Effector memory CD4-positive, alpha-beta T cell (primary cell): ENCODE measurements around the gene LRRC14B.
"Not testable (repeated sequence)": the region's sequence is repeated elsewhere in the genome, so short reads cannot be mapped to it uniquely, and the experiment has no call there.

Experiments
- DNase-seq, 3 donors: peaks; one replicate each; pipeline ENCODE4 v3.0.0-alpha.2; 2020
- H3K27ac ChIP-seq: 2 replicates; pipeline ENCODE4 v1.7.0; 2013; ENCODE audit warnings: mild to moderate bottlenecking, low read length, moderate library complexity; ENCODE audit not compliant: insufficient read depth, poor library complexity, severe bottlenecking
- H3K27me3 ChIP-seq: replicated peaks from 2 replicates; pipeline ENCODE4 v1.7.0; 2013; ENCODE audit warnings: mild to moderate bottlenecking, low read length; ENCODE audit not compliant: insufficient read depth, control insufficient read depth, poor library complexity, severe bottlenecking
- H3K36me3 ChIP-seq: 2 replicates; pipeline ENCODE4 v1.7.0; 2013; ENCODE audit warnings: mild to moderate bottlenecking, low read length, moderate library complexity; ENCODE audit not compliant: control insufficient read depth, insufficient read depth
- H3K4me1 ChIP-seq: 2 replicates; pipeline ENCODE4 v1.7.0; 2013; ENCODE audit warnings: low read length, mild to moderate bottlenecking; ENCODE audit not compliant: control insufficient read depth, insufficient read depth, poor library complexity, severe bottlenecking
- H3K4me3 ChIP-seq: 2 replicates; pipeline ENCODE4 v1.7.0; 2013; ENCODE audit warnings: low read length, low read depth, mild to moderate bottlenecking; ENCODE audit not compliant: insufficient read depth, poor library complexity, severe bottlenecking
- H3K9me3 ChIP-seq: 2 replicates; pipeline ENCODE4 v1.7.0; 2013; ENCODE audit warnings: mild to moderate bottlenecking, low read length, moderate library complexity; ENCODE audit not compliant: control insufficient read depth

Gene LRRC14B

GRCh38 chr5:159448-160172 lies 31.7 kb upstream of the LRRC14B start:
- DNase-seq: no peak
- Histone ChIP-seq H3K9me3 (no peaks in the 10 kb centered on the region), H3K4me1 (no peaks in the 10 kb centered on the region), H3K36me3 (no peaks in the 10 kb centered on the region), H3K27ac (no peak overlapping the region), H3K27me3 (no peaks in the 10 kb centered on the region), H3K4me3 (no peak overlapping the region)

- Histone ChIP-seq H3K27ac (no peak overlapping the region), H3K9me3 (no peaks in the 10 kb centered on the region), H3K36me3 (no peaks in the 10 kb centered on the region), H3K4me1 (no peaks in the 10 kb centered on the region), H3K27me3 (no peaks in the 10 kb centered on the region), H3K4me3 (no peak overlapping the region)
- DNase-seq: no peak
These were observed 31.2 kb upstream of the LRRC14B start for GRCh38 chr5:160173-160510.

- no peak for DNase-seq
These were observed 30.1 kb upstream of the LRRC14B start for GRCh38 chr5:160921-161802.

GRCh38 chr5:161803-162110 lies 29.5 kb upstream of the LRRC14B start:
- Histone ChIP-seq H3K9me3 (no peaks in the 10 kb centered on the region), H3K36me3 (no peaks in the 10 kb centered on the region), H3K27me3 (no peaks in the 10 kb centered on the region), H3K27ac (no peak overlapping the region), H3K4me3 (no peak overlapping the region), H3K4me1 (no peaks in the 10 kb centered on the region)
- DNase-seq: no peak

More at GRCh38 chr5:160921-161802, 30.1 kb upstream of the LRRC14B start:
- no peak overlapping the region for H3K4me3 ChIP-seq
- H3K9me3 ChIP-seq: no peaks in the 10 kb centered on the region
- no peaks in the 10 kb centered on the region for H3K36me3 ChIP-seq
- H3K27me3 ChIP-seq: no peaks in the 10 kb centered on the region
- no peak overlapping the region for H3K27ac ChIP-seq
- H3K4me1 ChIP-seq: no peaks in the 10 kb centered on the region

- no peaks in the 10 kb centered on the region for H3K9me3 ChIP-seq
- no peak overlapping the region for H3K27ac ChIP-seq
- DNase-seq: no peak
- no peaks in the 10 kb centered on the region for H3K4me1 ChIP-seq
- no peaks in the 10 kb centered on the region for H3K36me3 ChIP-seq
- H3K4me3 ChIP-seq: no peak overlapping the region
- H3K27me3 ChIP-seq: no peaks in the 10 kb centered on the region
These were observed 29.1 kb upstream of the LRRC14B start for GRCh38 chr5:162190-162564.

- Histone ChIP-seq H3K4me1 (no peaks in the 10 kb centered on the region), H3K4me3 (no peak overlapping the region), H3K27ac (no peak overlapping the region), H3K36me3 (no peaks in the 10 kb centered on the region), H3K27me3 (no peaks in the 10 kb centered on the region), H3K9me3 (no peaks in the 10 kb centered on the region)
- no peak for DNase-seq
These were observed 28.5 kb upstream of the LRRC14B start for GRCh38 chr5:162565-163337.

GRCh38 chr5:163338-163620 lies 28.0 kb upstream of the LRRC14B start:
- Histone ChIP-seq H3K4me3 (no peak overlapping the region), H3K27me3 (no peaks in the 10 kb centered on the region)
- no peak for DNase-seq

GRCh38 chr5:163841-164240 lies 27.5 kb upstream of the LRRC14B start:
- H3K36me3 ChIP-seq: no peaks in the 10 kb centered on the region
- no peaks in the 10 kb centered on the region for H3K27me3 ChIP-seq
- no peaks in the 10 kb centered on the region for H3K4me1 ChIP-seq
- DNase-seq: no peak
- H3K4me3 ChIP-seq: no peak overlapping the region
- no peak overlapping the region for H3K27ac ChIP-seq
- H3K9me3 ChIP-seq: no peaks in the 10 kb centered on the region

More at GRCh38 chr5:163338-163620, 28.0 kb upstream of the LRRC14B start:
- Histone ChIP-seq H3K36me3 (no peaks in the 10 kb centered on the region), H3K4me1 (no peaks in the 10 kb centered on the region), H3K27ac (no peak overlapping the region), H3K9me3 (no peaks in the 10 kb centered on the region)

- Histone ChIP-seq H3K27me3 (no peaks in the 10 kb centered on the region), H3K4me1 (no peaks in the 10 kb centered on the region), H3K36me3 (no peaks in the 10 kb centered on the region), H3K4me3 (no peak overlapping the region), H3K27ac (no peak overlapping the region), H3K9me3 (no peaks in the 10 kb centered on the region)
- DNase-seq: no peak
These were observed 27.1 kb upstream of the LRRC14B start for GRCh38 chr5:164244-164643.

- not testable (repeated sequence) for H3K27ac ChIP-seq, H3K9me3 ChIP-seq, DNase-seq, H3K4me3 ChIP-seq, H3K4me1 ChIP-seq, H3K36me3 ChIP-seq, H3K27me3 ChIP-seq
These were observed 26.5 kb upstream of the LRRC14B start for GRCh38 chr5:164783-165182.
